Measurements from ENCODE around the gene MEIS2. TPM values are rescaled to one million over a fixed set of nuclear protein-coding genes. Genes with fewer than 3 reads are reported as not detected.

MEIS2 gene
- total RNA-seq, 5 donors from 2014 or later (not counting 1 experiment from before 2014, with no cell fraction given), result 0.38 to 0.54 TPM; not detected in 3

- Mint-ChIP-seq H3K27ac (no peak overlapping the region), H3K27me3 (peaks cover 0 to 14% of the 10 kb centered on the region in 2 donors), H3K4me1 (no peaks in the 10 kb centered on the region), H3K36me3 (no peaks in the 10 kb centered on the region), H3K4me3 (no peak overlapping the region), H3K9me3 (peaks cover 0 to 3% (median 0%) of the 10 kb centered on the region in 3 donors)
- Histone ChIP-seq H3K27me3 (replicated peaks in 1 of 2; ENCODE audit: control insufficient read depth in 2 of 2, extremely low read depth in 1 of 2, insufficient read depth in 2 of 2, low read length in 1 of 2) (no peaks in the 10 kb centered on the region), H3K36me3 (ENCODE audit: control insufficient read depth in 2 of 2, extremely low read depth in 1 of 2, insufficient read depth in 1 of 2, low read length in 1 of 2) (no peaks in the 10 kb centered on the region), H3K27ac (ENCODE audit: low read length) (no peak overlapping the region), H3K4me1 (ENCODE audit: control insufficient read depth in 1 of 2, extremely low read depth in 1 of 2, insufficient read depth in 2 of 2, low read length in 2 of 2) (no peaks in the 10 kb centered on the region), H3K9me3 (no peaks in the 10 kb centered on the region), H3K4me3 (ENCODE audit: control insufficient read depth in 1 of 2, extremely low read depth in 1 of 2, low read length in 1 of 2) (no peak overlapping the region)
- ChIA-PET POLR2A (no interaction called here), CTCF (no interaction called here)
- DNase-seq (no peak), ATAC-seq (replicated peaks in 1 of 4) (no peak)
- WGBS (ENCODE audit: insufficient coverage), result no CpG with 5 or more reads among the region's 6 CpGs
Observed at GRCh38 chr15:36943508-36944361, 156.6 kb downstream of the MEIS2 start.

- H3K27ac Mint-ChIP-seq, result no peak overlapping the region
- H3K27me3 Mint-ChIP-seq, result peaks cover 0 to 10% of the 10 kb centered on the region in 2 donors
- CTCF ChIA-PET, result no interaction called here
- no peaks in the 10 kb centered on the region for H3K4me1 ChIP-seq (ENCODE audit: control insufficient read depth in 1 of 2, extremely low read depth in 1 of 2, insufficient read depth in 2 of 2, low read length in 2 of 2)
- no peaks in the 10 kb centered on the region for H3K9me3 ChIP-seq
- DNase-seq (no peak), ATAC-seq (replicated peaks in 1 of 4) (no peak)
- WGBS (ENCODE audit: insufficient coverage), result no CpG with 5 or more reads among the region's 6 CpGs
- H3K27me3 ChIP-seq (replicated peaks in 1 of 2; ENCODE audit: control insufficient read depth in 2 of 2, extremely low read depth in 1 of 2, insufficient read depth in 2 of 2, low read length in 1 of 2), result no peaks in the 10 kb centered on the region
- no peaks in the 10 kb centered on the region for H3K36me3 Mint-ChIP-seq
- no peaks in the 10 kb centered on the region for H3K4me1 Mint-ChIP-seq
- H3K36me3 ChIP-seq (ENCODE audit: control insufficient read depth in 2 of 2, extremely low read depth in 1 of 2, insufficient read depth in 1 of 2, low read length in 1 of 2), result no peaks in the 10 kb centered on the region
- POLR2A ChIA-PET, result no interaction called here
- no peaks in the 10 kb centered on the region for H3K9me3 Mint-ChIP-seq
- no peak overlapping the region for H3K4me3 Mint-ChIP-seq
- no peak overlapping the region for H3K4me3 ChIP-seq (ENCODE audit: control insufficient read depth in 1 of 2, extremely low read depth in 1 of 2, low read length in 1 of 2)
- no peak overlapping the region for H3K27ac ChIP-seq (ENCODE audit: low read length)
Observed at GRCh38 chr15:36942248-36942827, 158.0 kb downstream of the MEIS2 start.

GRCh38 chr15:36941798-36942197 is 158.6 kb downstream of the MEIS2 start:
- Histone ChIP-seq H3K4me1 (ENCODE audit: control insufficient read depth in 1 of 2, extremely low read depth in 1 of 2, insufficient read depth in 2 of 2, low read length in 2 of 2) (no peaks in the 10 kb centered on the region), H3K9me3 (no peaks in the 10 kb centered on the region), H3K27me3 (replicated peaks in 1 of 2; ENCODE audit: control insufficient read depth in 2 of 2, extremely low read depth in 1 of 2, insufficient read depth in 2 of 2, low read length in 1 of 2) (no peaks in the 10 kb centered on the region), H3K36me3 (ENCODE audit: control insufficient read depth in 2 of 2, extremely low read depth in 1 of 2, insufficient read depth in 1 of 2, low read length in 1 of 2) (no peaks in the 10 kb centered on the region), H3K27ac (ENCODE audit: low read length) (no peak overlapping the region), H3K4me3 (ENCODE audit: control insufficient read depth in 1 of 2, extremely low read depth in 1 of 2, low read length in 1 of 2) (no peak overlapping the region)
- Mint-ChIP-seq H3K27ac (no peak overlapping the region), H3K4me1 (no peaks in the 10 kb centered on the region), H3K4me3 (no peak overlapping the region), H3K36me3 (no peaks in the 10 kb centered on the region), H3K27me3 (peaks cover 0 to 6% of the 10 kb centered on the region in 2 donors), H3K9me3 (no peaks in the 10 kb centered on the region)
- ATAC-seq (replicated peaks in 1 of 4) (no peak), DNase-seq (no peak)
- ChIA-PET POLR2A (no interaction called here), CTCF (no interaction called here)
- WGBS (ENCODE audit: insufficient coverage), result no CpG with 5 or more reads among the region's 4 CpGs

GRCh38 chr15:36940636-36941260 is 159.6 kb downstream of the MEIS2 start:
- H3K9me3 Mint-ChIP-seq, result no peaks in the 10 kb centered on the region
- Histone ChIP-seq H3K27me3 (replicated peaks in 1 of 2; ENCODE audit: control insufficient read depth in 2 of 2, extremely low read depth in 1 of 2, insufficient read depth in 2 of 2, low read length in 1 of 2) (no peaks in the 10 kb centered on the region), H3K4me3 (ENCODE audit: control insufficient read depth in 1 of 2, extremely low read depth in 1 of 2, low read length in 1 of 2) (no peak overlapping the region), H3K27ac (ENCODE audit: low read length) (no peak overlapping the region), H3K9me3 (no peaks in the 10 kb centered on the region), H3K36me3 (ENCODE audit: control insufficient read depth in 2 of 2, extremely low read depth in 1 of 2, insufficient read depth in 1 of 2, low read length in 1 of 2) (no peaks in the 10 kb centered on the region), H3K4me1 (ENCODE audit: control insufficient read depth in 1 of 2, extremely low read depth in 1 of 2, insufficient read depth in 2 of 2, low read length in 2 of 2) (no peaks in the 10 kb centered on the region)
- DNase-seq (no peak), ATAC-seq (replicated peaks in 1 of 4) (no peak)
- no peaks in the 10 kb centered on the region for H3K36me3 Mint-ChIP-seq
- CTCF ChIA-PET, result no interaction called here
- POLR2A ChIA-PET, result no interaction called here
- no peak overlapping the region for H3K27ac Mint-ChIP-seq
- H3K27me3 Mint-ChIP-seq, result peaks cover 0 to 6% of the 10 kb centered on the region in 2 donors
- H3K4me3 Mint-ChIP-seq, result no peak overlapping the region
- H3K4me1 Mint-ChIP-seq, result no peaks in the 10 kb centered on the region
- WGBS (ENCODE audit: insufficient coverage), result 82% methylated on average over 1 of the region's 3 CpGs

GRCh38 chr15:36940219-36940618 is 160.1 kb downstream of the MEIS2 start:
- Histone ChIP-seq H3K9me3 (no peaks in the 10 kb centered on the region), H3K4me3 (ENCODE audit: control insufficient read depth in 1 of 2, extremely low read depth in 1 of 2, low read length in 1 of 2) (no peak overlapping the region), H3K27me3 (replicated peaks in 1 of 2; ENCODE audit: control insufficient read depth in 2 of 2, extremely low read depth in 1 of 2, insufficient read depth in 2 of 2, low read length in 1 of 2) (no peaks in the 10 kb centered on the region), H3K4me1 (ENCODE audit: control insufficient read depth in 1 of 2, extremely low read depth in 1 of 2, insufficient read depth in 2 of 2, low read length in 2 of 2) (no peaks in the 10 kb centered on the region), H3K27ac (ENCODE audit: low read length) (no peak overlapping the region), H3K36me3 (ENCODE audit: control insufficient read depth in 2 of 2, extremely low read depth in 1 of 2, insufficient read depth in 1 of 2, low read length in 1 of 2) (no peaks in the 10 kb centered on the region)
- H3K27ac Mint-ChIP-seq, result no peak overlapping the region
- ATAC-seq (replicated peaks in 1 of 4) (no peak), DNase-seq (no peak)
- ChIA-PET CTCF (no interaction called here), POLR2A (no interaction called here)
- peaks cover 0 to 6% of the 10 kb centered on the region in 2 donors for H3K27me3 Mint-ChIP-seq
- H3K4me3 Mint-ChIP-seq, result no peak overlapping the region
- H3K9me3 Mint-ChIP-seq, result no peaks in the 10 kb centered on the region
- no CpG with 5 or more reads among the region's 3 CpGs for WGBS (ENCODE audit: insufficient coverage)
- H3K36me3 Mint-ChIP-seq, result no peaks in the 10 kb centered on the region
- no peaks in the 10 kb centered on the region for H3K4me1 Mint-ChIP-seq

- H3K4me1 Mint-ChIP-seq, result no peaks in the 10 kb centered on the region
- Histone ChIP-seq H3K4me3 (ENCODE audit: control insufficient read depth in 1 of 2, extremely low read depth in 1 of 2, low read length in 1 of 2) (no peak overlapping the region), H3K27me3 (replicated peaks in 1 of 2; ENCODE audit: control insufficient read depth in 2 of 2, extremely low read depth in 1 of 2, insufficient read depth in 2 of 2, low read length in 1 of 2) (no peaks in the 10 kb centered on the region), H3K27ac (ENCODE audit: low read length) (no peak overlapping the region), H3K9me3 (no peaks in the 10 kb centered on the region), H3K36me3 (ENCODE audit: control insufficient read depth in 2 of 2, extremely low read depth in 1 of 2, insufficient read depth in 1 of 2, low read length in 1 of 2) (no peaks in the 10 kb centered on the region), H3K4me1 (ENCODE audit: control insufficient read depth in 1 of 2, extremely low read depth in 1 of 2, insufficient read depth in 2 of 2, low read length in 2 of 2) (no peaks in the 10 kb centered on the region)
- H3K27ac Mint-ChIP-seq, result no peak overlapping the region
- ATAC-seq (replicated peaks in 1 of 4), result no peak
- no peak overlapping the region for H3K4me3 Mint-ChIP-seq
- H3K27me3 Mint-ChIP-seq, result peaks cover 0 to 6% of the 10 kb centered on the region in 2 donors
- WGBS (ENCODE audit: insufficient coverage), result 80% methylated on average over 6 of the region's 7 CpGs
- no peaks in the 10 kb centered on the region for H3K9me3 Mint-ChIP-seq
- H3K36me3 Mint-ChIP-seq, result no peaks in the 10 kb centered on the region
- DNase-seq, result no peak
- POLR2A ChIA-PET, result interaction anchor here in 1 of 2 donors (0.6 kb wide), 1 partner anchor 8 kb away, joined by 4 read pairs; no protein-coding TSS in a partner anchor
- CTCF ChIA-PET, result no interaction called here
Observed at GRCh38 chr15:36938764-36939163, 161.6 kb downstream of the MEIS2 start.

All from T-cell (primary cell).